RWPE2 (cell line): ENCODE results near the gene PLAC1.
A peak's percentile ranks its signal among the peaks of the same experiment; 100 is the strongest.

Experiments used
- ATAC-seq: fragments of 200-7000 bp; cut with Tn5 transposase; 3 replicates; pipeline ENCODE4 v1.9.1; 2021; ENCODE audit warnings: low read depth
- DNase-seq: peaks from one replicate; pipeline ENCODE4 v3.0.0-alpha.2; 2020; ENCODE audit warnings: low spot score
- H3K27ac ChIP-seq: fragments of 450-650 bp; 2 replicates; pipeline ENCODE4 v1.5.1; 2017; ENCODE audit warnings: mild to moderate bottlenecking; ENCODE audit not compliant: poor library complexity, severe bottlenecking
- H3K27me3 ChIP-seq: fragments of 250-450 bp; sonication (Bioruptor Pico); 2 replicates; pipeline ENCODE4 v1.5.1; 2021; ENCODE audit warnings: mild to moderate bottlenecking, moderate library complexity; ENCODE audit not compliant: insufficient read depth, poor library complexity, severe bottlenecking
- H3K36me3 ChIP-seq: fragments of 250-450 bp; sonication (Bioruptor Pico); 2 replicates; pipeline ENCODE4 v1.5.1; 2020; ENCODE audit warnings: low read depth, mild to moderate bottlenecking, moderate library complexity
- H3K4me1 ChIP-seq: fragments of 250-450 bp; sonication (Bioruptor Pico); 2 replicates; pipeline ENCODE4 v1.5.1; 2021; ENCODE audit warnings: mild to moderate bottlenecking, moderate library complexity; ENCODE audit not compliant: insufficient read depth, poor library complexity, severe bottlenecking
- H3K4me3 ChIP-seq: fragments of 250-450 bp; sonication (Bioruptor Pico); 2 replicates; pipeline ENCODE4 v1.5.1; 2021; ENCODE audit warnings: mild to moderate bottlenecking, moderate library complexity; ENCODE audit not compliant: severe bottlenecking
- H3K9me3 ChIP-seq: fragments of 250-450 bp; sonication (Bioruptor Pico); 2 replicates; pipeline ENCODE4 v1.5.1; 2021; ENCODE audit warnings: mild to moderate bottlenecking, moderate library complexity; ENCODE audit not compliant: severe bottlenecking
- CTCF ChIP-seq: fragments of 450-650 bp; IDR thresholded peaks from one replicate; pipeline ENCODE4 v1.5.1; 2017; ENCODE audit warnings: mild to moderate bottlenecking, moderate library complexity; ENCODE audit not compliant: poor library complexity, severe bottlenecking

Gene PLAC1

GRCh38 chrX:134607523-134607922, 50.7 kb downstream of the PLAC1 start:
- Histone ChIP-seq H3K9me3 (no peaks in the 10 kb centered on the region), H3K4me1 (peaks cover 18% of the 10 kb centered on the region), H3K4me3 (no peak overlapping the region), H3K36me3 (no peaks in the 10 kb centered on the region), H3K27ac (no peak overlapping the region), H3K27me3 (no peaks in the 10 kb centered on the region)
- no peak for TF ChIP-seq CTCF
- ATAC-seq = no peak
- no peak for DNase-seq

GRCh38 chrX:134604701-134605311, 53.5 kb downstream of the PLAC1 start:
- Histone ChIP-seq H3K27me3 (no peaks in the 10 kb centered on the region), H3K27ac (peak overlapping the region; percentile 85), H3K9me3 (no peaks in the 10 kb centered on the region), H3K4me1 (peaks cover 18% of the 10 kb centered on the region), H3K4me3 (no peak overlapping the region), H3K36me3 (no peaks in the 10 kb centered on the region)
- DNase-seq = no peak
- TF ChIP-seq CTCF = no peak
- peak; percentile 33; the same call in 1 of the 3 replicates for ATAC-seq

- Histone ChIP-seq H3K4me3 (no peak overlapping the region), H3K27me3 (no peaks in the 10 kb centered on the region), H3K4me1 (peaks cover 18% of the 10 kb centered on the region), H3K27ac (peak overlapping the region; percentile 85), H3K36me3 (no peaks in the 10 kb centered on the region), H3K9me3 (no peaks in the 10 kb centered on the region)
- ATAC-seq (peak; percentile 68), DNase-seq (no peak)
- peak; percentile 19 for TF ChIP-seq CTCF
Measured at GRCh38 chrX:134603806-134604700, 54.2 kb downstream of the PLAC1 start.

- H3K4me3 ChIP-seq = no peak overlapping the region
- no peaks in the 10 kb centered on the region for H3K9me3 ChIP-seq
- H3K27me3 ChIP-seq = no peaks in the 10 kb centered on the region
- ATAC-seq (no peak), DNase-seq (no peak)
- TF ChIP-seq CTCF = no peak
- peaks cover 18% of the 10 kb centered on the region for H3K4me1 ChIP-seq
- H3K36me3 ChIP-seq = no peaks in the 10 kb centered on the region
- no peak overlapping the region for H3K27ac ChIP-seq
Measured at GRCh38 chrX:134602410-134602809, 55.9 kb downstream of the PLAC1 start.
